CD4-positive, alpha-beta T cell treated with Interleukin-17A for 1 hour (primary cell): Measurements from ENCODE around the gene L1TD1.
"Not testable (repeated sequence)": the region's sequence is repeated elsewhere in the genome, so short reads cannot be mapped to it uniquely, and the experiment has no call there.

Experiments
- DNase-seq: peaks from one replicate; pipeline ENCODE4 v3.0.0-alpha.2; 2020

L1TD1 gene, protein sequence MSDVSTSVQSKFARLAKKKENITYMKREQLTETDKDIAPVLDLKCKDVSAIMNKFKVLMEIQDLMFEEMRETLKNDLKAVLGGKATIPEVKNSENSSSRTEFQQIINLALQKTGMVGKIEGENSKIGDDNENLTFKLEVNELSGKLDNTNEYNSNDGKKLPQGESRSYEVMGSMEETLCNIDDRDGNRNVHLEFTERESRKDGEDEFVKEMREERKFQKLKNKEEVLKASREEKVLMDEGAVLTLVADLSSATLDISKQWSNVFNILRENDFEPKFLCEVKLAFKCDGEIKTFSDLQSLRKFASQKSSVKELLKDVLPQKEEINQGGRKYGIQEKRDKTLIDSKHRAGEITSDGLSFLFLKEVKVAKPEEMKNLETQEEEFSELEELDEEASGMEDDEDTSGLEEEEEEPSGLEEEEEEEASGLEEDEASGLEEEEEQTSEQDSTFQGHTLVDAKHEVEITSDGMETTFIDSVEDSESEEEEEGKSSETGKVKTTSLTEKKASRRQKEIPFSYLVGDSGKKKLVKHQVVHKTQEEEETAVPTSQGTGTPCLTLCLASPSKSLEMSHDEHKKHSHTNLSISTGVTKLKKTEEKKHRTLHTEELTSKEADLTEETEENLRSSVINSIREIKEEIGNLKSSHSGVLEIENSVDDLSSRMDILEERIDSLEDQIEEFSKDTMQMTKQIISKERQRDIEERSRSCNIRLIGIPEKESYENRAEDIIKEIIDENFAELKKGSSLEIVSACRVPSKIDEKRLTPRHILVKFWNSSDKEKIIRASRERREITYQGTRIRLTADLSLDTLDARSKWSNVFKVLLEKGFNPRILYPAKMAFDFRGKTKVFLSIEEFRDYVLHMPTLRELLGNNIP

DNA sequence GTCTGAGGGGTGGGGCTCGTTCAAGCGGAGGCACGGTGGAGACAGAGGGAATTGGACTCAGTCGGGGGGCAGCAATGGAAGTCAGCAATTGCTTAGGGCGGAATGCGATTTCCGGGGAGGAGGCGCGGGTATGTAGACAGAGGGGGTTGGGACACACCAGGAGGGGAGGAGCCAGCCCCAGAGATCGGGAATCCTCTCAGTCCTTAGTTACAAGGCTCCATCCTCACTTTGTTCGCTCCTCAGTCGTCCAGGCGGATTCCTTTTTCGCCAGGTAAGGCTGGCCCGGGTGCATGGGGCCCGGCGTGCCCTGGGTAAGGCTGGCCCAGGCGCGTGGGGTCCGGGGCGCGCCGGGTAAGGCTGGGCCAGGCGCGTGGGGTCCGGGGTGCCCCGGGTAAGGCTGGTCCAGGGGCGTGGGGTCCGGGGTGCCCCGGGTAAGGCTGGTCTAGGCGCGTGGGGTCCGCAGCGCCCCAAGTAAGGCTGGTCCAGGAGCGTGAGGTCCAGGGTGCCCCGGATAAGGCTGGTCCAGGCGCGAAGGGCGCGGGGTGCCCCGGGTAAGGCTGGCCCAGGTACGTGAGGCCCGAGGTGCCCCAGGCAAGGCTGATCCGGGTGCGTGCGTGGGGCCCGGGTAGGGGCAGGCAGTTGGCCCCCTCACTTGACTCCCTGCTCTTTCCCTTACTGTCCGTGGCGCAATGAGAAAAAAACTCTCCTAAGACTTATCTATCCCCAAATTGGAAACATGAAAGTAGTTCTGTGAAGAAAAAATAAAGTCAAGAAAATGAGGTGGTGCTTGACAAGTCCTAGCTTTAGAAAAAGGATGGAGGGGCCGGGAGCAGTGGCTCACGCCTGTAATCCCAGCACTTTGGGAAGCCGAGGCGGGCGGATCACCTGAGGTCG is at the start of gene L1TD1:
Gene L1TD1 (plus strand): TSS at position 199 of the 894 bp plus-strand sequence. CDS start 11,780 bp downstream, outside the sequence.
- DNase-seq = no peak

DNA sequence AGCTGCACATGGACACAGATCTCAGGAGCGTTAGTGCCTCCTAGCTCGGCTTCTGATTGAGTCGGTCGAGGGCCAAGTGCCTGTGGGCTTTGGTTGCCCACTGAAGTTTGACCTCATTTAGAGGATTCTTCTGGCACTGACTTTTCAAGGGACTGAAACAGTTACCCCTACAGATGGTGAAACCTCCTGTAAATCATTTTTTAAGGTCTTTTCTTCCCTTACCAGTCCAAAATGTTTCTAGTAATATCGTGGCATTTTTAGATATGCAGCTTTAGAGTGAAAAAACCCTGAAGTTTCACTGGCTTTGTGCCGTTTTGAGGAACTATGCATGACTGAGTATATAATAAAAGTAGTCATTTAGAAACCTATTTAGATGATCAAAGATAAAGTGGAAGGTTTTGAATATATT is 34.7 kb upstream of the L1TD1 start:
- no peak for DNase-seq

DNA sequence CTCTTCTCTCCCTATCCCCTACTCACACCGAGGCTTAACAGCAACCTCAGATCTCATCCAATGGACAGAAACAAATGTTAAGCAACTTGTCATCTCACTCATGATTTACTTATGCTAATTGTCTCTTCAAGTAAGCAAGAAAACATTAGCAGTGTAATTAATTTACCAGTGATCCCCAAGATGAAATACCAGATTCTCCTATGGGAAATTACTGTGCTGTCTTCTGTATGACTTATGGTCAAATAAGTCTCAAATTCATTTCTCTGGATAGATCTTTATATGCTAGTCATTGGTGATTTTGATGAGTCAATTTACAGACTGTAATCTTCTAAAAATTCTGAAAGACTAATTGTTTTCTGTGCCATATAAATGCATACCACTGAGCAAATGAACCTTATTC is 32.9 kb upstream of the L1TD1 start:
- DNase-seq = no peak

DNA sequence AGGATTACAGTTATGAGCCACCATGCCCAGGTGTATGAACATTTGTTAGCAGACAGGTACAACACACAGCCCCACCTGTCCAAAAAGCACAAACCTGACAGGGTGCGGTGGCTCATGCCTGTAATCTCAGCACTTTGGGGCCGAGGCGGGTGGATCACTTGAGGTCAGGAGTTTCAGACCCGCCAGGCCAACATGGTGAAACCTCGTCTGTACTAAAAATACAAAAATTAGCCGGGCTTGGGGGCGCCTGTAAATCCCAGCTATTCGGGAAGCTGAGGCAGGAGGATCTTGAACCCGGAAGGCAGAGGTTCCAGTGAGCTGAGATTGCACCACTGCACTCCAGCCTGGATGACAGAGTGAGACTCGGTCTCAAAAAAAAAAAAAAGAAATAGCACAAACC is 24.3 kb upstream of the L1TD1 start:
- not testable (repeated sequence) for DNase-seq

DNA sequence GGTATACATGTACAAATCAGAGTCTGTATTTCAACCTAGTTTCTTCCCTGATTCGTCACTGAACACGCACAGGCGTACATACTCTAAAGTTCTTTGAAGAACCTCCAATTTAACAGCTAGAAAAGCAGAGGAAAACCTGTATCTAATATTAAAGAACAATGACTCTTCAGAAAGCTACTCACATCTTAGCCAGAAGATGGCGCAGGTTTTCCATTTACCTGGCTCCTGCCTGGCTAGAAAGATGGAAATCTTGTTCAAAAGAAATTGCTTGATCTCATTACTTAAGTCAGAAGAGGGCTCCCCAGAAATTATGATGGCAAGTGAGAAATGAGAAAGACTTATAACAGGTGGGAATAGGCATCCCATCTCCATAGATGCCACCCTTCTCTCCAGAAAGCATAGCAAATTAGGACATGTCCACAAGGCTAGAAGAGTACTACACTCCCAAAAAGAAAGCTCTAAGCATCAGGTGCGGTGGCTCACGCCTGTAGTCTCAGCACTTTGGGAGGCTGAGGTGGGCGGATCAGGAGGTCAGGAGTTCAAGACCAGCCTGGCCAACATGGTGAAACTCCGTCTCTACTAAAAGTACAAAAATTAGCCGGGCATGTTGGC is 19.0 kb upstream of the L1TD1 start:
- DNase-seq = peak; percentile 49

DNA sequence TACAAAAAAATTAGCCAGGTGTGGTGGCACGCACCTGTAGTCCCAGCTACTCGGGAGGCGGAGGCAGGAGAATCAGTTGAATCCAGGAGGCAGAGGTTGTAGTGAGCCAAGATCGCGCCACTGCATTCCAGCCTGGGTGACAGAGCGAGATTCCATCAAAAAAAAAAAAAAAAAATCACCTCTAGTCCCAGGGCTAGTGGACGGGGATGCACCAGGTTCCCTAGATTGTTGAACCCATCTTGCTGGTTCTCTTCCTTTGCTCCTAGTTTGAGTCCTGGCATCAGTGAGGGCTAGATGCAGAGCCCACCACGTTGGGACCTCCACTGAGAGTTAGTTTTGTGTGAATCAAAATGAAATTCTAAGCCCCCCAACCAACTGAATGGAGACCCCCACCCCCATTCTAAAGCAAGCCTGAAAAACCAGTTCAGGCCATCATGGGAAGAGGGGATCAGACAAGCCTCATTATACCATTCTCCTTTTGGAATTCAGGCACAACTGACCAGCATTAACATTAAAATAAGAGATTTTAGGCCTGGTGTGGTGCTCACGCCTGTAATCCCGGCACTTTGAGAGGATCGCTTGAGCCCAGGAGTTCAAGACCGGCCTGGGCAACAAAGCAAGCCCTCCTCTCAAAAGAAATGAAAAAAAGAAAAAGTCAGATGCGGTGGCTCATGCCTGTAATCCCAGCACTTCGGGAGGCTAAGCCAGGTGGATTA is 17.9 kb upstream of the L1TD1 start:
- no peak for DNase-seq

DNA sequence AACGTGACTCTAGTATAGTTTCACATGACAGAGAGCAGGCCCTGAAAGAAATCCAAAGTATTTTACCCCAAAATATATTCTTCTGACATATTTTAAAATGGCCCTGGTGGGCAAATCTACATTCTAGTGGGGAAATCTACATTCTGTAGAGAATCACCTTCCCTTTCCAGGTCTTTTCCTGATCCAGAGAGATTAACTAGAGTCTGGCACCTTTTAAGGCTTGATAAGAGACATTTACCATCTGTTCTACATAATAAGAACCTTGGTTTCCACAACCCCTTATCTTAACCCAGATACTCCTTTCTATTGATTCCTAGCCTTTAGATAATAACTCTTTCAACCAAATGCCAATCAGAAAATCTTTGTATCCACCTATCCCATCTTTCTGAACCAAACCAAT is 17.0 kb upstream of the L1TD1 start:
- no peak for DNase-seq

DNA sequence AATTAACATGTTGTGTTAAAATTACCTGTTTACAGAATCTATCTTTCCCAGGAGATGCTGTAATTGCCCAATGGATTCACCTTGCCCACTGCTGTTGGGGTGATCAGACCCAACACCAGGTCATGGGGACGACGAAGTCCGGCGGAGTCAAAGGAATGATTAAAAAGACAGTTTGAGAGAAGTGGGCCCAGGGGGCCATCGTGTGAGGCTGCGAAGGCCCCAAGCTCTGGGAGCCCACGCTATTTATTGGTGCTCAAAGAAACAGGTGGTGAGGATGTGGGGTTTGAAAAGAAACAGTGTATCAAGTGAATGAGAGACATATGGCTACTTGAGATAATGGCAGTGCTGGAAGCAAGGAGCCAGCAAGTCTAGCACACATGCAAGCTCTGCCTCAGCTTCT is 16.3 kb upstream of the L1TD1 start:
- DNase-seq = no peak

DNA sequence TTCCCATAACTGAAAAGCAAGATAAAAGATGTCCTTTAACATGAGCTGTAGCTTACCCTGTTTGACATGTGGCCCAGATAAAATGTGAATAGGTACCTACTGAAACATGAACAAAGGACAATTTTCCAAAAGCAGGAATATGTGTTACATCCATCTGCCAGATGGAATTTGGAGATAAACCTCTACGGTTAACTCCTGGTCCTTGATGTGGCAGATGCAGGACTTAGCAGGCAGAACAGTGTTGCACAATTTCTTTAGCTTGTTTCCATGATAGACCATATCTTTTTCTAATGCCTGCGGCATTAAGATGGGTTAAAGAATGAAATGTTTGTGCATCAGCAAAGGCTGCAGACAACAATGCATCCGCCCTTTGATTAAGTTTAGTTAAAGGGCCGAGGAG is 14.6 kb upstream of the L1TD1 start:
- not testable (repeated sequence) for DNase-seq

DNA sequence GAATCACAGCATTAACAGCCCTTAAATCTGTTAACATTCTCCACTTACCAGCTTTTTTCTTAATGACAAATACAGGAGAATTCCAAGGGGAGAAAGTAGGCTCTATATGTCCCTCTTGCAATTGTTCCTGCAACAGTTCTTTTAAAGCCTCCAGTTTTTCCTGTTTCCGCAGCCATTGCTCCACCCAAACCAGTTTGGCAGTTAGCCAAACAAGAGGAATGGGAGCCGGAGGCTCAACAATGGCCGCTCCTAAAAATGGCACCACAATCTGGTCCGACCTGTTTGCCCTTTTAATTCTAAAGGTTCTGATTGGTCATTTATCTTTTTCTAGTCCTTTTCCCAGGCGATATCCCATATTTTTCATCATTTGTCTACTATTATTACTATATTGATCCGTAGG is 14.0 kb upstream of the L1TD1 start:
- no peak for DNase-seq

DNA sequence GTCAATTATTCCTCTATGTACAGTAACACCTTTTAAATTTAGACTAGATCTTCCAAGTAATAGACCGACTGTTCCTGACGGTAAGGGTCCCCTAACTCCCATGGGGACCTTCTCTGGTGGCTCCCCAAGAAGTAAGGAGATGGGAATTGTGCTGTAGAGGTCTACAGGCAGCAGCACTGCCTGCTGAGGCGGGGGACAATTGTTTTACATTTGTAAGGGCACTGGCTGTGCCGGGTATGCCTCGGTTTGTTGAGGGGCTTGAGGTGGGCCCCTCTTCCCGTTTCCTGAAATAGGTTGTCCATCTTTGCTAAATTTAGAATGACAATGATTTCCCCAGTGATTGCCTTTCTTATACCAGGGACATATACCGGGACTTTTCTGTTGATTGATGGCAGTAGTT is 13.1 kb upstream of the L1TD1 start:
- DNase-seq = no peak

DNA sequence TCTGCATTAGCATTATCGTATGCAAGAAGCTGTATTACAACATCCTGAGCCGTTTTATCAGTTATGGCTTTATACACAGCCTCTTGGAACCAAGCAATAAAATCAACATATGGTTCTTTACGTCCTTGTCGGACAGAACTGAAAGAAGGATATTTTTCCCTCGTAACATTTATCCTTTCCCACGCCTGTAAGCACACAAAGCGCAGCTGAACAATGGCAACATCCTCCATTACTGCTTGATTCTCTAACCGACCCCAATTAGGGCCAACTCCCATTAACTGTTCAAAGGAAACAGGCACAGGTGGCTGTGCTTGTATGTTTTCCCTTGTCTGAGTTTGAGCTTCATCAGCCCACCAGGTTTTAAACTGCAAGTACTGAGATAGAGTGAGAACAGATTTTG is 12.5 kb upstream of the L1TD1 start:
- DNase-seq = not testable (repeated sequence)

DNA sequence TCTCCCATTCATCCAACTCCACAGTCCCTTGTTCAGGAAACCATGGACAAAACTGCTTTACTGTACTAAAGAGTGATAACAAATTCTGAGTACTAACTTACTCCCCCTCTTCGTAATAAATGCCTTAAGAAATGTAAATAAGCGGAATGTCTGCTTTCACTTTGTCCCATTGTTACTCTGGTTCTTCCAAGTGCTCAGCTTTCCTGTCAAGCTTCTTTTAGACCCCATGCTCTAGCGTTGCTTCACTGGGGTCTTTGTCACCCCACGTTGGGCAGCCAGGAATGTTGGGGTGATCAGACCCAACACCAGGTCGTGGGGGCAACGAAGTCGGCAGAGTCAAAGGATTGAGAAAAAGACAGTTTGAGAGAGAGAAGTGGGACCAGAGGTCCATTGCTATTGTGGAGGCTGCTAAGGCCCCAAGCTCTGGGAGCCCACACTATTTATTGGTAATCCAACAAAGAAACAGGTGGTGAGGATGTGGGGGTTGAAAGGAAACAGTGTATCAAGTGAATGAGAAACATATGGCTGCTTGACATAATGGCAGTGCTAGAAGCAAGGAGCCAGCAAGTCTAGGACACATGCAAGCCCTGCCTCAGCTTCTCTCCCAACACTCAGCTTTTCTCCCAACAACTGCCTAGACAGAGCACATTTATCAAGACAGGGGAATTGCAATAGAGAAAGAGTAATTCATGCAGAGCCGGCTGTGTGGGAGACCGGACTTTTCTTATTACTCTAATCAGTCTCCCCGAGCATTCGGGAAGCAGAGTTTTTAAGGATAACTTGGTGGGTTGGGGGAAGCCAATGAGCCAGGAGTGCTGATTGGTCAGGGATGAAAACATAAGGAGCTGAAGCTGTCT is 11.3 kb upstream of the L1TD1 start:
- not testable (repeated sequence) for DNase-seq

DNA sequence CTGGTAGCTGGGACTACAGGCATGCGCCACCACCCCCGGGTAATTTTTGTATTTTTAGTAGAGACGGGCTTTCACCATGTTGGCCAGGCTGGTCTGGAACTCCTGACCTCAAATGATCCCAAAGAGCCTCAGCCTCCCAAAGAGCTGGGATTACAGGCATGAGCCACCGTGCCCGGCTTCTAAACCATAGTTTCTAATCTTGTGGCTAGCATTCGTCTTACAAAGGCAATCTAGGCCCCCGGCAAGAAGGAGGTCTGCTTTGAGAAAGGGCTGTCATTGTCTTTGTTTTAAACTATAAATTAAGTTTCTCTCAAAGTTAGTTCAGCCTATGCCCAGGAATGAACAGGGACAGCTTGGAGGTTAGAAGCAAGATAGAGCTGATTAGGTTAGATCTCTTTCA is 10.3 kb upstream of the L1TD1 start:
- DNase-seq = no peak

DNA sequence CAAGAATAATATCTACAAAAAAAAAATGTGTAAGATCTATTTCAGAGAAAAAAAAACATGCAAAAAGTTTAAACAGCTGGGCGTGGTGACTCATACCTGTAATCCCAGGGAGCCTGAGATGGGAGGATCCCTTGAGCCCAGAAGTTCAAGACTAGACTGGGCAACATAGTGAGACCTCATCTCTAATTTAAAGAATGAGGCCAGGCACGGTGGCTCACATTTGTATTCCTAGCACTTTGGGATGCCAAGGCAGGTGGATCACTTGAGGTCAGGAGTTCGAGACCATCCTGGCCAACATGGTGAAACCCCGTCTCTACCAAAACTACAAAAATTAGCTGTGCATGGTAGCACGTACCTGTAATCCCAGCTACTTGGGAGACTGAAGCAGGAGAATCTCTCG is 9.4 kb upstream of the L1TD1 start:
- not testable (repeated sequence) for DNase-seq

DNA sequence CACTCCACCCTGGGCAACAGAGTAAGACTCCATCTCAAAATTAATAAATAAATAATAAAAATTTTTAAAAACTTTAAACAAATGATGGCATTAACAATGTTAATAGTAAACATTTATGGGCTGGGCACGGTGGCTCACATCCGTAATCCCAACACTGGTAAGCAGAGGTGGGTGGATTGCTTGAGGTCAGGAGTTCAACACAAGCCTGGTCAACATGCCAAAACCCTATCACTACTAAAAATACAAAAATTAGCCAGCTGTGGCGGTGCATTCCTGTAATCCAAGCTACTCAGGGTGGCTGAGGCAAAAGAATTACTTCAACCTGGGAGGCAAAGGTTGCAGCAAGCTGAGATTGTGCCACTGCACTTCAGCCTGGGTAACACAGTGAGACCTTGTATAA is 9.0 kb upstream of the L1TD1 start:
- no peak for DNase-seq

DNA sequence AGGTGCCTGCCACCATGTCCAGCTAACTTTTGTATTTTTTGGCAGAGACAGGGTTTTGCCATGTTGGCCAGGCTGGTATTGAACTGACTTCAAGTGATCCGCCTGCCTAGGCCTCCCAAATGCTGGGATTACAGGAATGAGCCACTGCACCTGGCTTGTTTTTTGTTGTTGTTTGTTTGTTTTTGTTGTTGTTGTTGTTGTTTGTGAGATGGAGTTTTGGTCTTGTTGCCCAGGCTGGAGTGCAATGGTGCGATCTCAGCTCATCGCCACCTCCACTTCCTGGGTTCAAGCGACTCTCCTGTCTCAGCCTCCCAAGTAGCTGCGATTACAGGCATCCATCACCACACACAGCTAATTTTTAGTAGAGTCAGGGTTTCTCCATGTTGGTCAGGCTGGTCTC is 7.1 kb upstream of the L1TD1 start:
- DNase-seq = no peak

DNA sequence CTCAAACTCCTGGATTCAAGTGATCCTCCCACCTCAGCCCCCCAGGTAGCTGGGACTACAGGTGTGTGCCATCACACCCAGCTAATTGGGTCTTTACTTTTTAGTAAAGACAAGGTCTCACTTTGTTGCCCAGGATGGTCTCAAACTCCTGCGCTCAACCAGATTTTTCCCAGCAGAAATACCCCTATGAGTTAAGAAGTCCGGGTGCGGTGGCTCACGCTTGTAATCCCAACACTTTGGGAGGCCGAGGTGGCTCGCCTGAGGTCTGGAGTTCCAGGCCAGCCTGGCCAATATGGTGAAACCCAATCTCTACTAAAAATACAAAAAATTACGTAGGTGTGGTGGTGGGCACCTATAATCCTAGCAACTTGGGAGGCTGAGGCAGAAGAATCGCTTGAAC is 6.5 kb upstream of the L1TD1 start:
- no peak for DNase-seq

DNA sequence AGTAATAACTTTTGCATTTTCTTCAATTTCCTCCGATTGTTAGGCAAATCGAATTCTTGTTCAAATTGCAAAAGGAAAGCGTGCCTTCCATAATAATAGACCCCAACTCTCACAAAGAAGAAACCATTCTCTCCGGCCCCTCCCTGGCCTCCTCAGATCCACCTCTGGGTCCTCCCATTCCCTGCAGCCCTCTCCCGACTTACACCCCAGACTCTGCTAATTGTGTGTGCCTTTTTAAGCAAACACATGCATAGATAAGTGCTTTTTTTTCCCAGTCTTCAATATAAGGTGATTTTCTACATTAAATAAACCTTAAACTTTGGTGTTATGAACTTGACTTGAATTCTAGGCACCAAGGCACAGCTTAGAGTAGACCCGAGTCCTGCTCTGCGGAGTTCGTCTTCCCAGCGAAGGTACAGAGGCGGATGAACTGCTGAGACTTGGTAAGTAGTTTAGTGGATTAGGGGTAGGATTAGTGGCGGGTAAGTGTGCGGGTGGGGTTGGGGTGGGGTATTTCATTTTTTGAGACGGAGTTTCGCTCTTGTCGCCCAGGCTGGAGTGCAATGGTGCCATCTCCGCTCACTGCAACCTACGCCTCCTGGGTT is 1.5 kb downstream of the L1TD1 start:
- no peak for DNase-seq

DNA sequence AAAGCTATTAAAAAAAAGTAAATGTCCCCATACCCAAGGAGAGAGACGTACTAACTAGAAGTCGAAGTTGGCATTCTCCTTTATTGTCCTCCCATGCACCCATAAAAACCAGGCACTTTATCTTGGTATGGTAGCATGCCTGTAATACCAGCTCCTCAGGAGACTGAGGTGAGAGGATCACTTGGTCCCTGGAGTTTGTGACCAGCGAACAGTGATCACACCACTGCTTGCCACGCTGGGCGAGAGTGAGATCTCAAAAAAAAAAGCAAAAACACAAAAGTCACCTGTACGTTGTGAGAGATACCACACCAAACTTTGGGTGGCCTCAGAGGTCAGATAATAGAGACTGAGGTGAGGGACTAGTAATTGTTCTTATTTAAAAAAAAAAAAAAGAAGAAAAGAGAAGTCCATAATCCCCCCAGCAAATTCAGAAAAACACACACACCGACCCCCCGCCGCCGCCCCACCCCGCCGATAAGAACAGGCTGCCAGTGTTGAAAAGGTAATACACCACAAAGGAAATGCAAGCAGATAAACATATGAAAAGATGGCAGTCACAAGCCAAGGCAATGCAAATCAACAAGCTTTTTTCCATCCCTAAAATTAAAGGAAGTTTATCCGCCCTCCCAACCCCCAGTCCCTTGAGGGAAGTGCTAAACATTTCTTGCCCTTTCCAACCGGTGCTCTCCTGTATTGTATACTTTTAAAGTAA is 3.6 kb downstream of the L1TD1 start:
- DNase-seq = no peak
